Midbrain (tissue), 1 donor: ENCODE data around the gene ACSM6.

ENCODE experiments used
- DNase-seq: peaks from one replicate; lab custom pipeline; 2025; lab: John Stamatoyannopoulos, UW

The ACSM6 gene

DNA sequence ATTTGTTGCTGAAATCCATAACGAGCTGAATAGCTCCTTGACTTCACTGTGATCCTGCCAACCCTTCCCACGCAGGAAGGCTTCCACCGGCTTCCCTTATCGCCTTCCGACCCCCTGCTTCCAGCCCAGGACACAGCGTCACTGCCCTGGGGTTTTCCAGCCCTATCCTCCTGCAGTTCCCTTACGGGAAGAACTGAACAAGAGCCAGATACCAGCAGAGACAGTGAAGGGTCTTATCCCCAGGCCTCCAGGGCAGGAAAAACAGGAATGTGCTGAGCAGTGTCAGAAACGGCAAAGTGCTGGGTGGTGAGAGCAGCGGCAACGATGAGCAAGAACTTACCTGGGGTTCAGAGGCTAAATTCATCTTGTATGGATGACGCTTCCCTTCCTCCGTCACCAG, 74.4 kb downstream of the ACSM6 start:
- DNase-seq = no peak

DNA sequence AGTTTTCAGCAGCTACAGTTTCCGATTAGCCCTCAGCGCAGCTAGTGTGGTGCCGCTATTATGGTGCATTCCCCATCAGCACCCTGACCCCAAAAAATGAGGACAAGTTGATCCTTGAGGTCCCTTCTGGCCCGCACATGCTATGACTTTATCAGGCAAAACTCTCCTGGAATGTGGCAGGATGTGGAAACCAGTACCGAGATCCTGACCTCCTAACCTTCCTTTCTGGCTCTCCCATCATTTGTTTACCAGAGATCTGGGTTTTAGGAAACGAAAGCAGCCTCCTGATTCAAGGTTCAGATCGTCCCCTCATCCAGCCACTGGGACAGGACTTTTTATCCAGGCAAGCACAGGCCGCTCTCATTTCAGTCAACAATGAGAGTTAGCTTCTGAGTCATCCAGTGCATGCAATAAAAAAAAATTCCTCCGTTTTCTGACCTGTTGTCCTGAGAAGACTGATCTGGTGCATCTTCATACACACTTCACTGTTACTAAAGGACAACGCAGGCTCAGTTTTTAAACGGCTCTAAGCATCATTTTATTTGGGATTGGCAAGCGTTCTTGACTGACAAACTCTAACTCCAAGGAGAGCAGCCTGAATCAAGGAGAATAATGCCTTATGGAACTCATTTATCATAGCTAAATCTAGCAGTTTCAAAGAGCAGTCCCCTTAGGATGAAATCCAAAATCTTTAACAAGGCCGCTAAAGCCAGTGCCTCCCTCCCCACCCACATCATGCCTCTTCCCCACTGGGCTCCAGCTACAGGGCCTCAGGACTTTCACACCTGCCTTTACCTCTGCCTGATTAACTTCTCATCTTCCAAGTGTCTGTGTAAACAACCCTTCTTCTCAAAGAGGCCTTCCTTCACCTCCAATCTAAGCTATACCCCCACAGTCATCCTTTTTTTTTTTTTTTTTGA, 79.6 kb downstream of the ACSM6 start:
- no peak for DNase-seq

DNA sequence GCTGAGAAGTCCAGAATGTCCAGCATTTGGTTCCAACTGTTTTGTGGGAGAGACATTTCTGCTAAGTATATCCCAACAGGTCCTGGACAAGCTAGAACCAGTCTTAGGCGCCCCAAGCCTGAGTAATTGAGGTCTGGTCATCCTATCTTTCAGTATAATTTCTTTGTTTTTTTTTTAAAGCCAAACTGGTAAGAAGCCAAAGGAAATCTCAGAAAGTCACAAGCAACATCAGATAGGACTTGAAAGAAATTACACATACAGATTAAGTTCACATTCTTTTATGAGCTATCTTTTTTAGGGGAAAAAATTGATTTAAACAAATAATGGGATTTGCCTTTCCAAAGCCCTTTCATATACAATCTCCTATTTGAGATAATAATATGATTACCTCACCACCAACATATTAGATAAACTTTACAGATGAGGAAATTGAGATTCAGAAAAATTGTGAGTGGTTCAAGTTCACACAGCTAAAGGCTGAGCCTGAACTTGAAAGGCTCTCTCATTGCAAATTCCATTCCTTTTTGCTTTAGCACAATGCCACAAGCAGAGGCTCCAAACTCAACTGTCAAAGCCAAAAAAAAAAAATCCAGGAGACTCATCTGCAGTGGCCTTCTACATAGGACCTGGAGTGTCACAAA, 81.8 kb downstream of the ACSM6 start:
- no peak for DNase-seq

DNA sequence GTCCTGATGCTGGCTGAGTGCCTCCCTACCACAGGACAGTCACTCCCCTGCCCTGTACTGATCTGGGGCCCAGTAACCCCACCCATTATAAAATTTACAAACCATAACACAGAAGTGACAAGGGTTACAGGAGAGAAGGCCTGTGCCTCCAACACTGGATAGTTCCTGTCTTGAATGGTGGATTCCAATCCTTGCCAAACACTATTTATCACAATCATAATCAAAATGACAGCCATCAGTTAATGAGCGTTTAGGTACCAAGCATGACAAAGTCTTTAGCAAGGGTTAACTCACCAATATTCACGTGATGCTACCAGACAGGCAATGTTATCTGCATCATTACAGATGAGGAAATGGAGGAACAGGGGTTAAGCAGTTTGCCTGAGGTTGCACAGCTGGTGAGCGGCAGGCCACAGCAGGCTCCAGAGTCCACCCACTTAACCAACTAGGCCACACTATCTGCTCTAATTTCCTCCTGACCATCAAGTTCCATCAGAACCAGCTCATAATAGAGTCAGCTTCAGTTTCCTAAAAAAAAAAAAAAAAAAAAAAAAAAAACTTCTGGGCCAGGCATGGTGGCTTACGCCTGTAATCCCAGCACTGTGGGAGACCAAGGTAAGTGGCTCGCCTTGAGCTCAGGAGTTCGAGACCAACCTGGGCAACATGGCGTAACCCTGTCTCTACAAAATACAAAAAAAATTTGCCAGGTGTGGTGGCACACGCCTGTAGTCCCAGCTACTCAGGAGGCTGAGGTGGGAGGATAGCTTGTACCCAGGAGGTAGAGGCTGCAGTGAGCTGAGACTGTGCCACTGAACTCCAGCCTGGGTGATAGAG, 82.5 kb downstream of the ACSM6 start:
- no peak for DNase-seq

DNA sequence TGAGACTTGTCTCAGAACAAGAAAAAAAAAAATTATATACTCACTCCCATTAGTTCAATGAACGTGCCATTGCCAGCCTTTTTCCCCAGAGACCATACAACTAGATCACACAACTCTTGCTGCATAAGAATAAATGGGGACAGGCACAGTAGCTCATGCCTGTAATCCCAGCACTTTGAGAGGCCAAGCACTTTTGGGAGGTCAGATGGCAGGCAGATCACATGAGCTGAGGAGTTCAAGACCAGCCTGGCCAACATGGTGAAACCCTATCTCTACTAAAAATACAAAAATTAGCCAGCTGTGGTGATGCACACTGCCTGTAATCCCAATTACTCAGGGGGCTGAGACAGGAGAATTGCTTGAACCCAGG, 83.1 kb downstream of the ACSM6 start:
- no peak for DNase-seq

DNA sequence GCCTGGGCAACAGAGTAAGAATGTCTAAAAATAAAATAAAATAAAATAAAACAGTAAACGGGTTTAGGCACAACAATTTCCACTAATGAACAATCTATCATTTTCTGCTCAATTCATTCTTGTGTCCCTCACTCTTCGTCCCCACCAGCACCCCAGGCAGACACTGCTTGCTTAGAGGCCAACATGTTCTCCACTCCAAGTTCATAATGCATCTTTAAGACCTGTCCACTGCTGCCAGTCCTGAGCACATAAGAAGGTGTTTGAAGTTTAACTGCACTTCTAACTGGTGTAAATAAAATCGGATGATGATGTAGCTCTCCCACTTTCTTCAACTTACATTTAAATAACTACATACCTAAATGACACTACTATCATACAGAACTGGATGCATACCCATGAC, 83.6 kb downstream of the ACSM6 start:
- no peak for DNase-seq
